CD4-positive, alpha-beta T cell (primary cell): ENCODE data around the gene B4GAT1. TPM values are rescaled to one million over a fixed set of nuclear protein-coding genes. Genes with fewer than 3 reads are reported as not detected.
A peak's percentile ranks its signal among the peaks of the same experiment; 100 is the strongest.

Experiments
- ATAC-seq: fragments of 200-7000 bp; cut with Tn5 transposase; one replicate; pipeline ENCODE4 v1.10.0; 2022; ENCODE audit warnings: mild to moderate bottlenecking; ENCODE audit not compliant: poor library complexity
- CTCF ChIA-PET: fragments of 350-600 bp; sonication (Branson Sonifier 250); formaldehyde crosslinking; loops from one replicate; lab custom pipeline; 2021; ENCODE audit warnings: antibody characterized with exemption, inconsistent platforms; lab: Charles Lee
- POLR2A ChIA-PET: fragments of 350-600 bp; sonication (Branson Sonifier 250); formaldehyde crosslinking; loops from one replicate; lab custom pipeline; 2021; ENCODE audit warnings: antibody characterized with exemption, inconsistent platforms; lab: Charles Lee
- DNase-seq, 14 experiments: peaks; one replicate each; pipeline ENCODE4 v3.0.0-alpha.2; 2013 to 2020; ENCODE audit warnings: mixed read lengths in 2 of 14
- H3K27ac ChIP-seq, 2 donors: one replicate each; pipeline versions ENCODE4 v1.5.1 to v1.7.0; 2013; ENCODE audit warnings: low read length in 2 of 2, low read depth in 1 of 2, mild to moderate bottlenecking in 1 of 2
- H3K27me3 ChIP-seq, 2 experiments: 1 replicate in 1 of 2; 2 replicates in 1 of 2; pipeline versions ENCODE4 v1.6.1 to v1.7.0; 2013; ENCODE audit warnings: low read length in 2 of 2, control low read depth in 1 of 2, mild to moderate bottlenecking in 1 of 2, moderate library complexity in 1 of 2; ENCODE audit not compliant: insufficient read depth in 2 of 2, control insufficient read depth in 1 of 2
- H3K36me3 ChIP-seq: one replicate; pipeline ENCODE4 v1.6.1; 2013; ENCODE audit warnings: low read length, control low read depth; ENCODE audit not compliant: insufficient read depth
- H3K4me1 ChIP-seq: one replicate; pipeline ENCODE4 v1.6.1; 2013; ENCODE audit warnings: low read length, control low read depth; ENCODE audit not compliant: insufficient read depth
- H3K4me3 ChIP-seq: one replicate; pipeline ENCODE4 v1.5.1; 2013; ENCODE audit warnings: mild to moderate bottlenecking, low read length, moderate library complexity
- H3K9me3 ChIP-seq, 2 experiments: 1 replicate in 1 of 2; 2 replicates in 1 of 2; pipeline versions ENCODE4 v1.6.1 to v1.7.0; 2013; ENCODE audit warnings: low read length in 2 of 2, mild to moderate bottlenecking in 2 of 2, control low read depth in 1 of 2, moderate library complexity in 1 of 2; ENCODE audit not compliant: control insufficient read depth in 1 of 2, insufficient read depth in 1 of 2
- H3K27ac Mint-ChIP-seq: one replicate; pipeline ENCODE4 v1.8.0; 2020; ENCODE audit warnings: mixed read lengths
- H3K27me3 Mint-ChIP-seq: one replicate; pipeline ENCODE4 v1.8.0; 2021; ENCODE audit warnings: mixed read lengths
- H3K36me3 Mint-ChIP-seq: one replicate; pipeline ENCODE4 v1.8.0; 2021; ENCODE audit warnings: low read depth, mixed read lengths
- H3K4me1 Mint-ChIP-seq: one replicate; pipeline ENCODE4 v1.8.0; 2021; ENCODE audit warnings: low read depth, mixed read lengths
- H3K4me3 Mint-ChIP-seq: one replicate; pipeline ENCODE4 v1.8.0; 2020; ENCODE audit warnings: mild to moderate bottlenecking, mixed read lengths
- H3K9me3 Mint-ChIP-seq: one replicate; pipeline ENCODE4 v1.8.0; 2020; ENCODE audit warnings: mixed read lengths
- intact Hi-C, 2 experiments: fragments of 100-400 bp; cut with DNase I in 1 of 2; cut with micrococcal nuclease in 1 of 2; formaldehyde crosslinking; loops; one replicate each; pipeline versions ENCODE4 v1.15.1 to v1.9.0; 2023 to 2025; cut with DNase I, micrococcal nuclease
- total RNA-seq, 174 experiments: library from RNA in 2 of 174; stranded (reverse) in 2 of 174; gene quantifications; one replicate each; pipeline ENCODE4 v1.2.3 and lab custom pipeline; 2021 to 2026
- TF ChIP-seq, protein P1 (sequence below): fragments of 200-600 bp; IDR thresholded peaks from one replicate; pipeline ENCODE4 v1.8.0; 2022; ENCODE audit warnings: antibody characterized with exemption, mild to moderate bottlenecking

B4GAT1 gene
- total RNA-seq, 2 experiments from 2014 or later = 1.9 to 2.0 TPM

GRCh38 chr11:66344550-66345315 is 2.7 kb downstream of the B4GAT1 start, which contains the start of gene BRMS1:
TSS of gene BRMS1 (minus strand) at chr11:66345104. CDS start at chr11:66342234, 2,870 bp downstream.
- Histone ChIP-seq H3K27me3 (no peaks in the 10 kb centered on the region), H3K27ac (peak within 1 kb of the TSS; percentile 75 to 78), H3K36me3 (peaks cover 30% of the 10 kb centered on the region), H3K4me1 (peaks cover 56% of the 10 kb centered on the region), H3K9me3 (no peaks in the 10 kb centered on the region), H3K4me3 (peak within 1 kb of the TSS; percentile 100)
- POLR2A ChIA-PET = interaction anchor here (0.6 to 6.3 kb wide), 11 partner anchors 9 to 1248 kb away, joined by 3 to 46 read pairs (median 4); partner anchors contain the start of genes CD248, MRPL11, RIN1 and SLC29A2
- TF ChIP-seq, protein P1, sequence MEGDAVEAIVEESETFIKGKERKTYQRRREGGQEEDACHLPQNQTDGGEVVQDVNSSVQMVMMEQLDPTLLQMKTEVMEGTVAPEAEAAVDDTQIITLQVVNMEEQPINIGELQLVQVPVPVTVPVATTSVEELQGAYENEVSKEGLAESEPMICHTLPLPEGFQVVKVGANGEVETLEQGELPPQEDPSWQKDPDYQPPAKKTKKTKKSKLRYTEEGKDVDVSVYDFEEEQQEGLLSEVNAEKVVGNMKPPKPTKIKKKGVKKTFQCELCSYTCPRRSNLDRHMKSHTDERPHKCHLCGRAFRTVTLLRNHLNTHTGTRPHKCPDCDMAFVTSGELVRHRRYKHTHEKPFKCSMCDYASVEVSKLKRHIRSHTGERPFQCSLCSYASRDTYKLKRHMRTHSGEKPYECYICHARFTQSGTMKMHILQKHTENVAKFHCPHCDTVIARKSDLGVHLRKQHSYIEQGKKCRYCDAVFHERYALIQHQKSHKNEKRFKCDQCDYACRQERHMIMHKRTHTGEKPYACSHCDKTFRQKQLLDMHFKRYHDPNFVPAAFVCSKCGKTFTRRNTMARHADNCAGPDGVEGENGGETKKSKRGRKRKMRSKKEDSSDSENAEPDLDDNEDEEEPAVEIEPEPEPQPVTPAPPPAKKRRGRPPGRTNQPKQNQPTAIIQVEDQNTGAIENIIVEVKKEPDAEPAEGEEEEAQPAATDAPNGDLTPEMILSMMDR = no peak
- DNase-seq (peak; percentile 86 to 98 (median 96)), ATAC-seq (peak; percentile 80)
- Mint-ChIP-seq H3K36me3 (peaks cover 56% of the 10 kb centered on the region), H3K27me3 (peaks cover 5% of the 10 kb centered on the region), H3K27ac (peak within 1 kb of the TSS; percentile 94), H3K9me3 (peaks cover 2% of the 10 kb centered on the region), H3K4me3 (peak within 1 kb of the TSS; percentile 97), H3K4me1 (peaks cover 48% of the 10 kb centered on the region)
- intact Hi-C loops = loop anchor here (1.0 to 10.0 kb wide), 7 partner anchors 16 to 1260 kb away; partner anchors contain the start of genes RCE1 (in 2 of the 2), CDCA5 (in 1 of the 2), SLC29A2 (in 1 of the 2) and ZFPL1 (in 1 of the 2)
- CTCF ChIA-PET = interaction anchor here (1.2 to 4.2 kb wide), 6 partner anchors 19 to 94 kb away, joined by 4 to 24 read pairs (median 5); partner anchors contain the start of gene MRPL11

DNA sequence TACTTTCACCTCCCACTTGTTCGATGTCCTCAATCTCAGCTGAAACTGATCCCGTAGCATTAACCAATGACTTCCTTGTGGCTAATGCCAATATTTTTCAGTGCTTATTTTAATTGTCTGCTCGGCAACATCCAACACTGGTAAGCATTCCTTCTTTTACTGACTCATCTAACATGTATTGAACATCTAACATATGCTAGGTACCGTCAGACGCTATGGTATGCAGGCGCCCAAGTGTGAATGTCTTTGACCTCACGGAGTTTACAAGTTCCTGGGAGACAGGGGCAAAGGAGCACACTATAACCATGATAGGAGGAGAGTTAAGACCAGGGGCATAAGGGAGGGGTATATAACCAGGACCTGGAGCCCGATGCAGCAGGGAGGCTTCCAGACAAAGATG is 4.3 kb downstream of the B4GAT1 start:
- CTCF ChIA-PET = interaction anchor here (1.6 to 4.2 kb wide), 2 partner anchors 31 to 43 kb away, joined by 3 to 24 read pairs; no protein-coding TSS in a partner anchor
- Histone ChIP-seq H3K4me3 (no peak overlapping the region), H3K4me1 (peaks cover 45% of the 10 kb centered on the region), H3K27ac (no peak overlapping the region), H3K27me3 (no peaks in the 10 kb centered on the region), H3K9me3 (no peaks in the 10 kb centered on the region), H3K36me3 (peaks cover 43% of the 10 kb centered on the region)
- Mint-ChIP-seq H3K27ac (peak overlapping the region; percentile 94), H3K4me3 (peak overlapping the region; percentile 97), H3K4me1 (peaks cover 40% of the 10 kb centered on the region), H3K9me3 (peaks cover 2% of the 10 kb centered on the region), H3K27me3 (peaks cover 5% of the 10 kb centered on the region), H3K36me3 (peaks cover 66% of the 10 kb centered on the region)
- intact Hi-C loops = loop anchor here in 1 of 2 experiments (10.0 kb wide), 1 partner anchor 1258 kb away; the partner anchor contains the start of genes CDCA5 and ZFPL1
- DNase-seq (no peak), ATAC-seq (no peak)
- POLR2A ChIA-PET = interaction anchor here (1.2 to 6.3 kb wide), 2 partner anchors 28 to 54 kb away, joined by 4 to 46 read pairs; partner anchors contain the start of genes SLC29A2 and YIF1A
- TF ChIP-seq, protein P1 = no peak

DNA sequence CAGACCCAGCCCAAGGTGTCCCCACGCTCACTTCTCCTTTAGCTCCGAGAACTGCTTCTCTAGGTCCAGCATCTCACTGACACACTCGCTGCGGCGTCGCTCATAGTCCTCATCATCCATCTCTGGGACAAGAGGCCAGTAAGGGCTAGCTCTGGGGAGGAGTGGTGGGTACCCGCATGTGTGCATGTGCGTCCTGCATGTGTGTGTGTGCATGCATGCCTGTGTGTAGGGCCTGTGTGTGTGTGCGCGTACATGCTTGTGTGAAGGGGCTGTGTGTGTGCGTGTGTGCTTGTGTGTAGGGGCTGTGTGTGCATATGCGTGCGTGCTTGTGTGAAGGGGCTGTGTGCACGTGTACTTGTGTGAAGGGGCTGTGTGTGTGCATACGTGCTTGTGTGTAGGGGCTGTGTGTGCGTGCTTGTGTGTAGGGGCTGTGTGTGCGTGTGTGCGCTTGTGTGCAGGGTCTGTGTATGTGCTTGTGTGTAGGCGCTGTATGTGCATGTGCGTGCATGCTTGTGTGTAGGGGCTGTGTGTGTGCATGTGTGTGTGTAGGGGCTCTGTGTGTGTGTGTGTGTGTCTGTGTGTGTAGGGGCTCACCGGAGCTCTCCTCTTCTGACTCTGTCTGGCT is 5.8 kb downstream of the B4GAT1 start:
- Histone ChIP-seq H3K27me3 (no peaks in the 10 kb centered on the region), H3K9me3 (no peaks in the 10 kb centered on the region), H3K4me3 (no peak overlapping the region), H3K27ac (no peak overlapping the region), H3K4me1 (peaks cover 43% of the 10 kb centered on the region), H3K36me3 (peaks cover 55% of the 10 kb centered on the region)
- Mint-ChIP-seq H3K9me3 (no peaks in the 10 kb centered on the region), H3K36me3 (peaks cover 70% of the 10 kb centered on the region), H3K4me1 (peaks cover 44% of the 10 kb centered on the region), H3K27me3 (no peaks in the 10 kb centered on the region), H3K4me3 (peak overlapping the region; percentile 48), H3K27ac (peak overlapping the region; percentile 30)
- no peak for ATAC-seq
- ChIA-PET CTCF (interaction anchor here (1.6 kb wide), 1 partner anchor 44 kb away, joined by 3 read pairs; no protein-coding TSS in a partner anchor), POLR2A (interaction anchor here (0.5 to 1.4 kb wide), 2 partner anchors 29 to 30 kb away, joined by 3 to 4 read pairs; partner anchors contain the start of gene SLC29A2)
- TF ChIP-seq, protein P1 = no peak
- intact Hi-C loops = loop anchor here in 1 of 2 experiments (10.0 kb wide), 1 partner anchor 1257 kb away; the partner anchor contains the start of genes CDCA5 and ZFPL1
- peak in 1 of 14 experiments; percentile 15 for DNase-seq
